ENCODE results near the gene SLC66A2.

DNA sequence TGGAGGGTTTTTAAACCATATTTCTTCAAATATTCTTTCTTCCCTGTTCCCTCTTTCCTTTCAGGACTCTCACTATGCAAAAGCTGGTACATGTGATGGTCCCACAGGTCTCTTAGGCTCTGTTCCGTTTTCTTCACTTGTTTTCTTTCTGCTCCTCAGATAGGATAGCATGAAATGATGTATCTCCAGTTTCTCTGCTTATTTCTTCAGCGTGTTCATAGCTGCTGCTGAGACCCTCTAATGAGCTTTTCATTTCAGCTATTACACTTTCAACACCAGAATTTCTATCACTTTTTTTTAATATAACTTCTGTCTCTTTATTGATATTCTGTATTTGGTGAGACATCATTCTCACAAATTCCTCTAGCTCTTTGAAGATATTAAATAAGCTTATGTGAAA, 89.8 kb downstream of the SLC66A2 start:
- TF ChIP-seq EZH2phosphoT487 (IDR thresholded peaks at IDR 0.05; ENCODE audit: insufficient read depth, low read depth) (no peak), EZH2 (IDR thresholded peaks at IDR 0.05; ENCODE audit: insufficient read depth, poor library complexity, severe bottlenecking) (no peak)

All from GM23248 (cell line).